Peyer's patch (tissue), 4 donors: ENCODE measurements around the gene ARHGEF18. TPM values are rescaled to one million over a fixed set of nuclear protein-coding genes. Genes with fewer than 3 reads are reported as not detected.

ENCODE experiments used
- DNase-seq, 3 donors: peaks; one replicate each; pipeline ENCODE4 v3.0.0-alpha.2; 2017 to 2019
- H3K27ac ChIP-seq, 4 donors: fragments of 200-600 bp; sonication (generic); one replicate each; pipeline ENCODE4 v1.5.1; 2016 to 2019
- H3K27me3 ChIP-seq, 2 donors: fragments of 200-600 bp; sonication (generic); one replicate each; pipeline ENCODE4 v1.5.1; 2019
- H3K36me3 ChIP-seq, 3 donors: fragments of 200-600 bp; sonication (generic); one replicate each; pipeline ENCODE4 v1.5.1; 2016 to 2019
- H3K4me1 ChIP-seq, 4 donors: fragments of 200-600 bp; sonication (generic); one replicate each; pipeline ENCODE4 v1.5.1; 2016 to 2019
- H3K4me3 ChIP-seq, 4 donors: fragments of 200-600 bp; sonication (generic); 1 replicate in 3 of 4; 2 replicates in 1 of 4; pipeline ENCODE4 v1.5.1; 2016 to 2019; ENCODE audit warnings: mild to moderate bottlenecking in 1 of 4
- H3K9me3 ChIP-seq, 4 donors: fragments of 200-600 bp; sonication (generic); one replicate each; pipeline ENCODE4 v1.5.1; 2016 to 2019; ENCODE audit warnings: mild to moderate bottlenecking in 1 of 4
- POLR2A ChIP-seq, 2 donors: fragments of 450-650 bp; IDR thresholded peaks; one replicate each; pipeline ENCODE4 v1.5.1; 2017; ENCODE audit warnings: antibody characterized with exemption in 2 of 2, mild to moderate bottlenecking in 2 of 2, moderate library complexity in 2 of 2
- total RNA-seq, 4 donors: library from RNA; depleted of rRNA; stranded (reverse); fragments of >200 nt; gene quantifications; one replicate each; pipeline ENCODE4 v1.1.0, GENCODE V29; 2016
- TF ChIP-seq, protein P1 (sequence below), 6 experiments: fragments of 450-650 bp in 4 of 6; fragments of 200-600 bp in 2 of 6; sonication (generic) in 1 of 6; IDR thresholded peaks; one replicate each; pipeline ENCODE4 v1.5.1; 2017 to 2019; ENCODE audit warnings: antibody characterized with exemption in 6 of 6, mild to moderate bottlenecking in 3 of 6, moderate library complexity in 1 of 6

ARHGEF18 gene
- total RNA-seq, 4 donors from 2014 or later = 75.9 to 139 (median 111) TPM

DNA sequence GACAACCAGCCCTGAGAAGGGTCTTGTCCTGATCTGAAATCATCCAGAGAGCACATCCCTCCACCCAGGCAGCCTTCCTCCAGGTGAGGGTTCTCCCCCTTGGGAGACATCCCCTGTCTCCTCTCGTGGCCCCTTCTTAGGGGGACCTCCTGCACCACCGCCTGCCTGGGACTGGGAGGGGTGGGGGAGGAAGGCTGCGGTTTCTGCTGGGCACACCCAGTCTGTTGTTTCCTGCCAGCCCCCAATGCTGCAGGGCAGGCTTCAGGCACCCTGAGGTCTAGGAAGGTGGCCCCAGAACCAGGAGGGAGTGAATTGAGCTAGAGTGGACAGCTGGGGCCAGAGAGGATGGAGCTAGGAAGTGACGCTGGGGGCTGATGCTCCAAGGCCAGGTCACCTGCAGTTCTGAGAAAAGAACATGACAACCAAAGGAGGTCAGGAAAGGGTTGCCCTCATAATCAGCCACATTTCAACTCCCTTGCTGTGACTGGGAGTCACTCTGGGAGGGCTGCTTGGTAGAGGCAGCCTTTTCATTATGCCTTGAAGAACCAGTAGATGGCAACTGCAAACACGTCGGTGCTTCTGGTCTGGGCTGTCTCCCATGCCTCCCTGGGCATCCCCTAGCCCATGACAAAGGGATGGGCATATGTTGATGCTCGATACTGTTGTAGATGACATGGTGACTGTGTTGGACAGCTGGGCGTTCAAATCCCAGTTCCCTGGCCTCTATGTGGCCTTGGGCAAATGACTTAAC is 1.4 kb downstream of the ARHGEF18 start:
- Histone ChIP-seq H3K36me3 (no peaks in the 10 kb centered on the region), H3K27me3 (no peaks in the 10 kb centered on the region), H3K27ac (peak overlapping the region in 3 of 4 donors; percentile 30 to 92 (median 68)), H3K4me3 (peak overlapping the region in 3 of 4 donors; percentile 29 to 61 (median 38)), H3K9me3 (peaks cover 0 to 9% (median 0%) of the 10 kb centered on the region in 4 donors), H3K4me1 (peaks cover 0 to 15% (median 3%) of the 10 kb centered on the region in 4 donors)
- TF ChIP-seq, protein P1, sequence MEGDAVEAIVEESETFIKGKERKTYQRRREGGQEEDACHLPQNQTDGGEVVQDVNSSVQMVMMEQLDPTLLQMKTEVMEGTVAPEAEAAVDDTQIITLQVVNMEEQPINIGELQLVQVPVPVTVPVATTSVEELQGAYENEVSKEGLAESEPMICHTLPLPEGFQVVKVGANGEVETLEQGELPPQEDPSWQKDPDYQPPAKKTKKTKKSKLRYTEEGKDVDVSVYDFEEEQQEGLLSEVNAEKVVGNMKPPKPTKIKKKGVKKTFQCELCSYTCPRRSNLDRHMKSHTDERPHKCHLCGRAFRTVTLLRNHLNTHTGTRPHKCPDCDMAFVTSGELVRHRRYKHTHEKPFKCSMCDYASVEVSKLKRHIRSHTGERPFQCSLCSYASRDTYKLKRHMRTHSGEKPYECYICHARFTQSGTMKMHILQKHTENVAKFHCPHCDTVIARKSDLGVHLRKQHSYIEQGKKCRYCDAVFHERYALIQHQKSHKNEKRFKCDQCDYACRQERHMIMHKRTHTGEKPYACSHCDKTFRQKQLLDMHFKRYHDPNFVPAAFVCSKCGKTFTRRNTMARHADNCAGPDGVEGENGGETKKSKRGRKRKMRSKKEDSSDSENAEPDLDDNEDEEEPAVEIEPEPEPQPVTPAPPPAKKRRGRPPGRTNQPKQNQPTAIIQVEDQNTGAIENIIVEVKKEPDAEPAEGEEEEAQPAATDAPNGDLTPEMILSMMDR (IDR thresholded peaks at IDR 0.05) = no peak
- TF ChIP-seq POLR2A (IDR thresholded peaks at IDR 0.05) = no peak
- peak in 2 of 3 donors; percentile 87 to 89 for DNase-seq

DNA sequence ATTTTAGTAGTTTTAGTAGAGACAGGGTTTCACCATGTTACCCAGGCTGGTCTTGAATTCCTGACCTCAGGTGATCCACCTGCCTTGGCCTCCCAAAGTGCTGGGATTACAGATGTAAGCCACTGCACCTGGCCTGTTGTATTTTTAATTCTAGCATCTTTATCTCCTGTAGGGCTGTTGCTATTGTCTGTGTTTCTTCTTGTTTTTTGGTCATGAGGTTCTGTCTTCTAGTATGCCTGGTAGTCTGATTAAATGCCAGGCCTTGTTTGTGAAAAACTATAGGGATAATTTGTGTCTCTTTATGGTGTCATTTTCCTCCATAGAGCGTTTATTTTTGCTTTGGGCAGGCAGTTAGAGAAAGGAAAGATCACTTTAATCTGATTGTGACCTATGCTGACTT is 3.1 kb downstream of the ARHGEF18 start:
- H3K4me1 ChIP-seq = peaks cover 0 to 3% (median under 1%) of the 10 kb centered on the region in 4 donors
- peaks cover 0 to 9% (median 0%) of the 10 kb centered on the region in 4 donors for H3K9me3 ChIP-seq
- H3K27ac ChIP-seq = no peak overlapping the region
- no peak for DNase-seq
- no peaks in the 10 kb centered on the region for H3K27me3 ChIP-seq
- TF ChIP-seq POLR2A (IDR thresholded peaks at IDR 0.05) = no peak
- TF ChIP-seq, protein P1 (IDR thresholded peaks at IDR 0.05) = no peak
- H3K36me3 ChIP-seq = no peaks in the 10 kb centered on the region
- no peak overlapping the region for H3K4me3 ChIP-seq

DNA sequence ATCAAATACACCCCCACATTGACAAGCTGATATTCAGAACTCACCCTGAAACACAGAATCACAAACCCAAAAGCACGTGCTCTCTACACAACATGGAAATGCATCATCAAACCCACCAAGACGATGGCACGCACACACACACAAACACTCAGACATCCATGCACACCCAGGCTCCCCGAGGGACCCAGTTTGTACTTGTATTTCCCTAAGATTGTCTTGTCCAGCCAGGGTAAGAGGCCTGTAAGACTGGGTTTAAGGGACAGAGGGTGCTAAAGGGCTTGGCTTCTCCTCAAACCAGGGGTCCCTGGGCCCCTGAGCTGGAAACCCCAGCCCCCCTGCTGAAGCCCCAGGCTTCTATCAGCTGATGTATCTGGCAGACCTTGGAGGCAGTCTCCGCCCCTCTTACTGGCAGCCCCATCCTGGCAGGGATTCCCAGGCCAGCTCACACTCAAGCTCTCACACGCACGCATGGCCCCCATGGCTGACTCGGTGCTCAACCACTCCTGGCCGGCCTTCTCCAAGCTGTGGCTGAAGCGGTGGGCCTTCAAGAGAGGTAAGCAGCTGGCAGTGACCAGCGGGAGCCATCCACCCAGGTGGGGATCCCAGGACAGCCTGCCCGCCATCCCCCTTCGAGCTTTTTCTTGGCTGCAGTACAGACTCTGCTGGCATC is 6.5 kb downstream of the ARHGEF18 start:
- Histone ChIP-seq H3K27me3 (no peaks in the 10 kb centered on the region), H3K9me3 (peaks cover 0 to 9% (median 0%) of the 10 kb centered on the region in 4 donors), H3K4me1 (no peaks in the 10 kb centered on the region), H3K27ac (peak overlapping the region in 1 of 4 donors; percentile 61), H3K4me3 (peak overlapping the region in 1 of 4 donors; percentile 21), H3K36me3 (no peaks in the 10 kb centered on the region)
- no peak for DNase-seq
- no peak for TF ChIP-seq POLR2A (IDR thresholded peaks at IDR 0.05)
- TF ChIP-seq, protein P1 (IDR thresholded peaks at IDR 0.05) = no peak

DNA sequence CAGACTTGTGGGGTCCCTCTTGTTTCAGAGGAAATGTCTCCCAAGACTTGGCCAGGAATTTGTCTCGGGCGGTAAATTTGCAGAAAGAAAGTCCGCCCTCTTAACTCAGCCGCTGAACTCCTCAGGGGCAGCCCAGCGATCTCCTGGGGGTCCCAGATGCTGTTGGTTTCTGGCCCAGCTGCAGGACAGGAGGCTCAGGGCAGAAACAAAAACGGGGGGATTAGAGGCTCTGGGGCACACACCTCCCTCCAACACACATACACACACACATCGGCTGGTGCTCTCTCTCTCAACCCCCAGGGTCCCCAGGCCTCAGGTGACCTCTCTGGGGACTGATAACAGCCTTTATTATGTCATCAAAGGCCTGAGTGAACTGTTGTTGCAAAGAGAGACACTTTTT is 7.1 kb downstream of the ARHGEF18 start:
- Histone ChIP-seq H3K4me1 (no peaks in the 10 kb centered on the region), H3K4me3 (peak overlapping the region in 1 of 4 donors; percentile 21), H3K27ac (peak overlapping the region in 1 of 4 donors; percentile 61), H3K36me3 (no peaks in the 10 kb centered on the region), H3K27me3 (no peaks in the 10 kb centered on the region), H3K9me3 (peaks cover 0 to 9% (median 0%) of the 10 kb centered on the region in 4 donors)
- no peak for DNase-seq
- TF ChIP-seq POLR2A (IDR thresholded peaks at IDR 0.05) = no peak
- TF ChIP-seq, protein P1 (IDR thresholded peaks at IDR 0.05) = no peak

DNA sequence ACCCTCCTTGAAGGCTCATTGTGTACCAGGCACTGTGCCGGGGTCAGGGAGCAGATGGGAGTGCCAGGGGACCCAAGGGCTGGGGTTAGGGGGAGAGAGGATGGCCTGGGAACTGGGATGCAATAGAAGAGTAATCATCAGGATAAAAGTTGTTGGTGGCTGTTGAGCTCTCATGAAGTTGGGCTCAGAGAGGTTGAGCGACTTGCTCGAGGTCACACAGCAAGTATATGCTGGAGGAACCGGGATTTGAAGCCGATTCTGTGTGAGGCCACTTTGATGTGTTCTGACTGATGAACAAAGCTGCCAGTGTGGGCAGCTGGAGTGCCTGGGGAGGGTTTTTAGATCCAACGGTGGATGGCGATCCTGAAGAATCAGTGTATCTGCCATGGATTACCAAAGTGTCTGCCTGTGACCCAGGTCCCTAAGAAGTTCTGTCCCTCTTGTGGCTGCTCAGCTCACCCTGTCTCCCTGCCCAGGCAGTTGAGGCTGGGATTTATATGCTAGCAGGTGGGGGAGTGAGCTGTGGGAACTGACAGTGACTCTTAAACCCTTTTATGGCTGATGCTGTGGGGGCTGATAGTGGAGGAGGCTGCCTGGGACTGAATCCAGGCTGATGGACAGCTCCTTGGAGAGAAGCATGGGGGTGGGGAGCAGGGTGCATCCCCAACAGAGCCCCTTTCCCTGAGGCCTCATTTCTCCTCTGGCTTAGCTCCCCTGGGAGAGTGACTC is 8.3 kb downstream of the ARHGEF18 start:
- DNase-seq = no peak
- no peaks in the 10 kb centered on the region for H3K27me3 ChIP-seq
- no peaks in the 10 kb centered on the region for H3K36me3 ChIP-seq
- peaks cover 0 to 1% (median 0%) of the 10 kb centered on the region in 4 donors for H3K9me3 ChIP-seq
- H3K27ac ChIP-seq = peak overlapping the region in 1 of 4 donors; percentile 61
- H3K4me1 ChIP-seq = no peaks in the 10 kb centered on the region
- H3K4me3 ChIP-seq = peak overlapping the region in 1 of 4 donors; percentile 21
- no peak for TF ChIP-seq POLR2A (IDR thresholded peaks at IDR 0.05)
- TF ChIP-seq, protein P1 (IDR thresholded peaks at IDR 0.05) = no peak
